OCI-M1 (cell line): Measurements from ENCODE around the gene ALG11.
"Not testable (repeated sequence)": the region's sequence is repeated elsewhere in the genome, so short reads cannot be mapped to it uniquely, and the experiment has no call there.

Experiments
- DNase-seq: peaks from one replicate; lab custom pipeline; 2025; lab: John Stamatoyannopoulos, UW

ALG11 gene

DNA sequence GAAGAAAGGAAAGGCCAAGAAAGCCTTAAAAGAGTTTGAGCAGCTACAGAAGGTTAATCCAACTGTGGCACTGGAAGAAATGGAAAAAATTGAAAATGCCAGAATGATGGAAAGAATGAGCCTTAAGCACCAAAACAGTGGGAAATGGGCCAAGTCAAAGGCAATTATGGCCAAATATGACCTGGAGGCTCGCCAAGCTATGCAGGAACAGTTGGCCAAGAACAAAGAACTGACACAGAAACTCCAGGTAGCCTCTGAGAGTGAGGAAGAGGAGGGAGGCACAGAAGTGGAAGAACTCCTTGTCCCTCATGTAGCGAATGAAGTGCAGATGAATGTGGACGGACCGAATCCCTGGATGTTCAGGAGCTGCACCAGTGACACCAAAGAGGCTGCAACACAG, 17.4 kb downstream of the ALG11 start:
- no peak for DNase-seq

DNA sequence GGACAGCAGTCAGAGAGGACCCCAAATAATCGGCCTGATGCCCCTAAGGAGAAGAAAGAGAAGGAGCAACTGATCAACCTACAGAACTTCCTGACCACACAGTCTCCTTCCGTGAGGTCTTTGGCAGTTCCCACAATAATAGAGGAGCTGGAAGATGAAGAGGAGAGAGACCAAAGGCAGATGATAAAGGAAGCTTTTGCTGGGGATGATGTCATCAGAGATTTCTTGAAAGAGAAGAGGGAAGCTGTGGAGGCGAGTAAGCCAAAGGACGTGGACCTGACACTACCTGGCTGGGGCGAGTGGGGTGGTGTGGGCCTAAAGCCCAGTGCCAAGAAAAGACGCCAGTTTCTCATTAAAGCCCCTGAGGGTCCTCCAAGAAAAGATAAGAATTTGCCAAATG, 18.2 kb downstream of the ALG11 start:
- DNase-seq = not testable (repeated sequence)

DNA sequence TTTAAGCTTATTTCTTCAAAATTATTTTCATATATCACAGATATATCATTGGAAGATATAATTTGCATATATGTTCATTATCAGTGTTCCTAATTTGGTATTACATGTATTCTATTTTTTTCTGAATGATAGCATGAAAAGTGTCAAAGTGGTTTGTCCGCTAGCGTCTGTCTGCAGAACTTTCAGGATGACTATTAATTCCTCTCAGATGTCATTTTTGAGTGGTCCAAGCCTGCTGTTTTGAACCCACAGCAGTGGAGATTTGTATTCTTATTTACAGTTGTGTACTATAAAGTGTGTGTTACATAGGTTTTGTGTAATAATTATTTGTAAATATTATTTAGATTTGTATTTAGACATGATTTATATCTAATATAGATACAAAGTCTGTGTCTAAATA, 20.8 kb downstream of the ALG11 start:
- DNase-seq = no peak

DNA sequence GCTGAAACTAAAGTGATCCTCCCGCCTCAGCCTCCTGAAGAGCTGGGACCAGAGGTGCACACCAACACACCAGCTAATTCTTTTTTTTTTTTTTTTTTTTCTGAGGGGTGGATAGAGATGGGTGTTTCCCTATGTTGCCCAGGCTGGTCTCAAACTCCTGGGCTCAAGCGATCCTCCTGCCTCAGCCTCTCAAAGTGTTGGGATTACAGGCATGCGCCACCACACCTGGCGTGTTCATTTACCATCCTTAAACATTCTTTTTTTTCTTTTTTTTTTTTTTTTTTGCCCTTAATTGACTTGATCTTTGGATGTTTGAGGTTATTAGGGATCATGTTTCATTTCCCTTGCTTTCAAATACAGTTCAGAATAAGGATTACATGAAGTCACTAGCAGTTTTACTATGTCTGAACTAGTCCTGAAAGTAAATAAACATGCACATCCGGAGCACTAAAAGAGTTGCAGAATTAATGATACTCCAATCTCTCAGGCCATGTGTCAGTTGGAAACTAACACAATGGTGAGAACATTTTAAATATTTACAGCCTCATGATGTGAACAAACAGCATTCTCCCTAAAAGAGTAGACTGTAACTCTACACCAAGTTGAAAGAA, 22.5 kb downstream of the ALG11 start:
- DNase-seq = no peak

DNA sequence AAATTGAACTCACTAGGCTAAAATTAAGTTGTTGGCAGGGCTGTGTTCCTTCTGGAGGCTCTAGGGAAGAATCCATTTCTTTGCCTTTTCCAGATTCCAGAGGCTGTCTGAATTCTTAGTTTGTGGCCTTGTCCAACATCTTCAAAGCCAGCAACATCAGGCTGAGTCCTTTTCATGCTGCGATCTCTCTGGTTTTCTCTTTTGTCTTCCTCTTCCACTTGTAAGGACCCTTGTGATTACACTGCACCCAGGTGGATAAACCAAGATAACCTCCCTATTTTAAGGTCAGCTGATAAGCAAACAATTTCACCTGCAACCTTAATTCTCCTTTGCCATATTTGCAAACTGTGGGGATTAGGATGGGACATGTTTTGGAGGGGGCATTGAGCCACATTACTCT, 23.8 kb downstream of the ALG11 start:
- no peak for DNase-seq

DNA sequence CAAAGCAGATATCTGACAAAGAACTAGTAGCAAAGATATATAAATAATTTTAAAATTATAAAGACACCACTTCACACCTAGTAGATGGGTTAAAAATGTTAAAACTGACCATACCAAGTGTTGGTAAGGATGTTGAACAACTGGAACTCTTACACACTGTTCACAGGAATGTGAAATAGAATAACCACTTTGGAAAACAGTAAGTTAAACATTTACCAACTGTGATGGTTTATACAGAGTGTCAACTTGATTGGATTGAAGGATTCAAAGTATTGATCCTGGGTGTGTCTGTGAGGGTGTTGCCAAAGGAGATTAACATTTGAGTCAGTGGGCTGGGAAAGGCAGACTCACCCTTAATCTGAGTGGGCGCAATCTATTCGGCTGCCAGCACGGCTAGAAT, 31.5 kb downstream of the ALG11 start:
- no peak for DNase-seq

DNA sequence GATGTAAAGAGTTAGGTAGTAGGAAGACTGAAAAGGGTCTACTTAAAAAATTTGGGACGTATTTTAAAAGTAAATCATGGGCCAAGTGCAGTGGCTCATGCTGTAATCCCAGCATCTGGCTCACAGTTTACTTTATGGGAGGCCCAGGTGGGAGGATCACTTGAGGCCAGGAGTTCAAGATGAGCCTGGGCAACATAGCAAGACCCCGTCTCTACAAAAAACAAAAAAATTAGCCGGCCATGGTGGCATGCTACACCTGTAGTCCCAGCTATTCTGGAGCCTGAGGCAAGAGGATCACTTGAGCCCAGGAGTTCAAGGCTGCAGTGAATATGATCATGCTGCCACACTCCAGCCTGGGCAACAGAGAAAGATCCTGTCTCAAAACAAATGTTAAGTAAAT, 35.3 kb downstream of the ALG11 start:
- DNase-seq = no peak

DNA sequence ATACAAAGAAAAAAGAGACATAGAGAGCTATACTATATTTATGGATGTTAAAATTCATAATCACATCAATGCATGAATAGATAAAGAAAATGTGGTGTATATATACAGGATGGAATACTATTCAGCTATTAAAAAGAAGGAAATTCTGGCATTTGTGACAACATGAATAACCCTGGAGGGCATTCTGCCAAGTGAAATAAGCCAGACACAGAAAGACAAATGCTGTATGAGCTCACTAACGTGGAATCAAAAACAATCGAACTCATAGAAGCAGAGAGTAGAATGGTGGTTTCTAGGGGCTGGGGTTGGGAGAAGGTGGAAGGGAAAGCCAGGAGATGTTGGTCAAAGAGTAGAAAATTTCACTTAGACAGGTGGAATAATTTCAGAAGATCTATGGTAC, 36.3 kb downstream of the ALG11 start:
- DNase-seq = no peak

DNA sequence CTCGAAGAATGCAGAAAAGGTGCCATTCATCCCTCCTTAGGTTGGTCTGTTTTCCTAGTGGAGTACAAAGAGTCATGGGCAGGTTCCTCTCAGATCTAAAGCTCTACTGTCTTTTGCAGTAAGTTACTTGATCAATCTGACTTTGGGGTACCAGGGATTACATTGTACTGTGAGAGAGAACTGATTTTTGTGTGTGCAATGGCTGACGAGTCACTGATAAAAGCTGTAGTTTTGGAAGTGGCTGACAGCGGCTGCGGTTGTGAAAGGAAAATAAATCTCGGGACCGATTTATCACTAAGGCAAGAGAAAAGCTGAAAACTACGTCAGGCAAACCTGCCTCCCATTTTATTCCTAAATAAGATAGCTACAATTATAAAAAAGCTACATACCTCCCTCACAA, 39.2 kb downstream of the ALG11 start:
- DNase-seq = no peak

DNA sequence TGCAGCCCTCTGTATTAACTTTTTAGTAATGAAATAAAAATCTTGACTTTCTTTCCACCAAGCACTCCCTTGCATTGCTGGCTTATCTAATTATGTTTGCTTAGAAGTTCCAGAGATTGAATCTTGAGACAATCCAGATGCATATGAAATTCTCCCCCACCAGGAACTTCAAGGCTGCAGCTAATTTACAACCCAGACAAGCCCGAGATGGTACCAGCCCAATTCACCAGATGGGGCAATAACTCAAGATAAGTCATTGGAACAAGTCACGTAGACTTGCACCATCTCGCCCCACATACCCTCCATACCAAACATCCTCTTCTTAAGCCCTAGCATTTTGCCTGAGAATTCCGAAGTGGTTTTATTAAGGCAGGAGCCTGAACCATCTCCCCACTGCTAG, 41.3 kb downstream of the ALG11 start:
- DNase-seq = no peak

DNA sequence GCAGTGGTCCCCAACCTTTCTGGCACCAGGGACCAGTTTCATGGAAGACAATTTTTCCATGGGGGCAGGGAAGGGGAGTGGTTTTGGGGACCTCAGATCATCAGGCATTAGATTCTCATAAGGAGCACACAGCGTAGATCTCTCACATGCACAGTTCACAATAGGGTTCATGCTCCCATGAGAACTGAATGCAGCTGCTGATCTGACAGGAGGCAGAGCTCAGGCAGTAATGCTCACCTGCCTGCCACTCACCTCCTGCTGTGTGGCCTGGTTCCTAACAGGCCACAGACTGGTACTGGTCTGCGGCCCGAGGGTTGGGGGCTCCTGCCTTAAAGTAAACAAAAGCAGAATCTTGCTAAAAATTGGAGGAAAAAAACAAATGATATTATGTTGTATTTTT, 48.9 kb downstream of the ALG11 start:
- not testable (repeated sequence) for DNase-seq

DNA sequence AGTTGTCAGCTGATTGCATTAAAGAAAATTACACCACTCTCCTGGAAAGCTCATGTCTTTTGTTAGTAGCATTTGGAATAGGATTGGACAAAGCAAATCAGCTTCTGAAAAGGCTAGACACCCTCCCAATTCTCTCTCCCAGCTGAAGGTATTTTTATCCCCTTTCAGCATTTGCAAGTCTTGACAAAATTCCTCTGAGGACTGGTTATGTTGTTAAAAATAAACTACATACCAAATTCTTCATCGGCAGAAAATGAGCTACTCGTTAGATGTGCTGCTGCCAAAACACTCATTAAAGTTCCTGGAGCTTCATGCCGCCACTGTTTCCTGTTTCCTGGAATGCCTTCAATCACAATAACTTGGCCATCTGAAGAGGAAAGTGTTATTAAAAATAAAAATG, 49.4 kb downstream of the ALG11 start:
- DNase-seq = no peak

DNA sequence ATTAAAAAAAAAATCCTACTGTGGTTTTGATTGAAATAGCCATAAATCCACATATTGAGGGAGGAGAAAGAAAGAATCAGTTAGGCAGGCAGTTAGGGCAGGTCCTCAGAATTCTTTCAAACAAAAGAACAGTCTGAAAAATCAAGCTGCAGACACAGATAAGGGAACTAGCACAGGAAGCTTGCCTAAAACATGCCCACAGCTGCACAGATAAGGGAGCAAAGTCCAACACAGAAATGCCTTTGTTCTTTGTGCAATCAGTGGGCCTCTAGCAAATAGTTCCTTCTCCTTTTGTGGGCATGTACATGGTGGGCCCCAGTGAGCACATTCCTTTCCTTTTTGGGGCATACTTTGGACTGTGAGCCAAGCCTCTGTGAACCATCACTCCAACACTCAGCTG, 55.0 kb downstream of the ALG11 start:
- DNase-seq = peak; percentile 81

DNA sequence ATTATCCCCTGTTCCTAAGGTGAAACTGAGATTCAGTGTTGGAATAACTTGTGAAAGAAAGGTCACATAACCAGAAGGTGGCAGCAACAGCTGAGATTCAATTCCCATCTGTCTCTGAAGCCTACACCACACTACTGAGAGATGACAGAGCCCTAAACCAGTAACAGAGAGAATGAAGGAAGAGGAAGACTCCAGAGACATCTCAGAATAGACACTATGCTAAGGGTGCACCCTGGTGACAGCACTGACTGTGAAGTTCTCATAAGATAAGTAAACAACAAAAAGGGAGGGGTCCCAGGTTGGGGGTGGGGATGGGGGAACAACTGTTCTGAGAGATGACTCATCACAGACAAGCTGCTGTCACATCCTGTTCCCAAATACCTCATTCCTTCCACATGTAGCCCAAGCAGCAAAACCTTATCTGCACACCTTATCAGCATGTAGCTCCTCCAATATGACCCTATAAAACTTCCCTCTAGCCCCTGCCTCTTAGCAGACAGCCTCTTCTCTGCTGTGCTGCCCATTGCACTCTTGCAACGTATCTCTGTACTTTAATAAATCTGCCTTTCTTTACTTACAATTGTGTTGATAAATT, 58.8 kb downstream of the ALG11 start:
- peak; percentile 73 for DNase-seq
